Frontal cortex (tissue), 4 donors: ENCODE results near the gene YWHAE. TPM values are rescaled to one million over a fixed set of nuclear protein-coding genes. Genes with fewer than 3 reads are reported as not detected.
"Not testable (repeated sequence)": the region's sequence is repeated elsewhere in the genome, so short reads cannot be mapped to it uniquely, and the experiment has no call there.

Experiments used
- DNase-seq, 2 donors: peaks; one replicate each; pipeline ENCODE4 v3.0.0; 2012; ENCODE audit warnings: low spot score in 2 of 2
- FAIRE-seq: peaks from 2 replicates; lab custom pipeline; 2012; peaks lifted over from hg19 to GRCh38; lab: Jason Lieb, UNC
- total RNA-seq: library from RNA; depleted of rRNA; stranded (reverse); fragments of >200 nt; gene quantifications from one replicate; pipeline ENCODE4 v1.2.3, GENCODE V29; 2014
- donor health status: control.
- donor health status: control.
- donor health status: control.

Gene YWHAE
- 597 TPM for total RNA-seq

DNA sequence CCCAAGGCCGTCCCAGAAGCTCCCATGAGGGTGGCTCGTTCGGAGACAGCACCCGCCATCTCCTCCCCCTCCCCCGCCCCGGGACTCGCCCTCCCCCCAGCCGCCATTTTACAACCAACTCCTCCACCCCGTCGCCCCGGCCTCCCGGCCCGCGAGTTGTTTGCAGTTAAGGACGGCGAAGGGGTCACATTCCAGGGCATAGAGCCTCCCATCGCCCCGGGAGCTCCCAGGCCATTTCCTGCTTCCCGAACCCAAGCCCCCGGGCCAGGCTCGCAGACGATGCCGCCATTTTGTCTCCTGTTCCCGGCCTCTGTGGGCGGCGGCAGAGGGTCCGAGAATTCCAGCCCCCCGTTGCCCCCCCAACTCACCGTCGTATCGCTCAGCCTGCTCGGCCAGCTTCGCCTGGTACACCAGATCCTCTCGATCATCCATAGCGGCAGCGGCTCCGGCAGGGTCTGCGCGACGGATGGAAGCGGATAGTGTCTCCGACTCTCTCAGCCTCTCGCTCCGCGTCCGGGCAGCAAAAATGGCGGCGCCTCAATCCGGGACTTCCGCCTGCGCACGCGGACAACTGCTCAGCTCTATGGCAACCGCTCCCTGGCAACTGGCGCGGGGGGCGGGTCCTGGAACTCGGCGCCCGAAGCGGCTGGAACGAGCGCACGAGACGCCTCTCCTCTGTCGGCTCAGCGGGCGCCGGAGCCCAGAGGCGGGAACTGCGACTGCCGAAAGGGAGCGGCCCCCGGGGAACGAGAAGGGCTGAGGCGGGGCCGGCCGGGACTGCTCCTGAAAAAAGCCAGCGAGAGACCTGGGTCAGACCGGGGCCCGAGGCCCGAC is at the start of gene YWHAE:
Gene YWHAE, minus strand, starts transcription at position 544 of the 834 bp plus-strand sequence. Its CDS starts 112 bp downstream, at position 432.
- FAIRE-seq = no peak
- DNase-seq = peak; percentile 94 to 96

DNA sequence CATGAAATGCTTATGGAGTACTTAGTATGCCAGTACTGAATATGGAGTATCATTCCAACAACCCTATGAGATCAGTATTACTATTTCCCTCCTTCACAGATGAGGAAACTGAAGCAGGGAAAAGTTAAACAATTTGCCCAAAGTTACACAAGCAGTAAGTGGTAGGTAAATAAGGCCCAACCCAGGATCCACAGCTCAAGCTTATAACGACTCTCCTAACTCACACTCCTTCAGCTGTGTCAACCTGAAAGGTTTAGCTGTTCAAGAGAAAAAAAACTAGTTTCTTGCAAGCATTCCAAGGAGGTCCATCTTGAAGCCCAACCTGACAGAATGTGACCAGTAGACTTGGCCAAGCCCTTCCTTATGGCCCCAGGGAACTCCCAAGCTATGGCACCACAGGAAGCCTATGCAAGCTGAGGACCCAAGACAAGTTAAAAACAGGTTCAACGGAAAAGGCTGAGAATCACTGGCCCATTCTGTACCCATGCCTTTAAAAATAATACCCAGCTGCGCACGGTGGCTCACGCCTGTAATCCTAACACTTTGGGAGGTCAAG is 49.5 kb upstream of the YWHAE start:
- DNase-seq (no peak), FAIRE-seq (no peak)

DNA sequence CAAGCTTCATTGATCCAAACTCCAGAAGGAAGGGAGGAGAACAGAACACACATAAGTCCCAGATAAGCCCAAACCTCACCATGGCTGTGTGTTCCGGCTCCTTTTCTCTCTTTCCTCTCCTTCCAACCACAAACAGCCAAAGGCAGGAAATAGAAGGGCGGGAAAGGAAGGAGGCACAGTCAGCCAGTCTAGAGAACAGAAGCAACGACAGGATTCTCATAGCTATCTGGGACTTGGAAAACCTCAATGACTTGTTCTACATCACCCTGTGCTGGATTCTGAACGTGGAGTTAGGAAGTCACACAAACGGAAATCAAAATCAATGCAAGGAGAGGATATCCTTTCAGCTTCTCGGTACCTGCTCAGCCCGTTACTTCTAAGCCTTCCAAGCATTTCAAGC is 47.0 kb upstream of the YWHAE start:
- no peak for DNase-seq
- FAIRE-seq = no peak

DNA sequence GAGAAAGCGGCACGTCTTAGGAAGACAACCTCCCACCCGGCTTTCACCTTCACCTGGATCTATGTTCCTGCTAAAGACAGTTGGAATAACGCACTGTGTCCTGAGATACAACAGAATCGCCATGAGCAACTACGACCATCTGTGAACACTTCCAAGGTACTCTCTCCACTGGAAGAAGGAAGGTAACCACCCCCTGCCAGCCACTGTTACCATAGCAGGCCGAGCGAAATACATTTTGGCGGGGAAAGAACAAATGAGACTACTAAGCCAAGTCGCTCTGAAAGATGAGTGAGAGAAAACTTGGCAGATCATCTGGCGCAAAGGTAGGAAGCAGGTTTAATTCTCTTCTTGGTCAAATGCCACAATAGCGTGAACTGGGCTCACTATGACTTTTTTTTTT is 46.2 kb upstream of the YWHAE start:
- DNase-seq (no peak), FAIRE-seq (no peak)

DNA sequence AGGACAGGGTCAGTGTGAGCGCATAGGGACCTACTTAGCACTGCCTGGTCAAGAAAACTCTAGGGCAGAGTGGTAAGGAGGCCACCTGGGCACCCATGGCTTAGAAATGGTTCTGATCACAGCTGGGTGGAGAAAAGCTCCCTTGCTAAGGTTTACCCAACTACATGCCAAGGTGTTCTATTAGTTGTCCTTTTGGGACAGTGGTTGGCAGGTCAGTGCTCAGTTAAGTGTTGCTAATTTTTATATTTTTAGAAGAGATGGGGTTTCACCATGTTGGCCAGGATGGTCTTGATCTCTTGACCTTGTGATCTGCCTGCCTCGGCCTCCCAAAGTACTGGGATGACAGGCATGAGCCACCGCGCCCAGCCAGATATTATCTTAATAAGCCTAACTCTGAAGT is 45.7 kb upstream of the YWHAE start:
- DNase-seq, FAIRE-seq: not testable (repeated sequence)

DNA sequence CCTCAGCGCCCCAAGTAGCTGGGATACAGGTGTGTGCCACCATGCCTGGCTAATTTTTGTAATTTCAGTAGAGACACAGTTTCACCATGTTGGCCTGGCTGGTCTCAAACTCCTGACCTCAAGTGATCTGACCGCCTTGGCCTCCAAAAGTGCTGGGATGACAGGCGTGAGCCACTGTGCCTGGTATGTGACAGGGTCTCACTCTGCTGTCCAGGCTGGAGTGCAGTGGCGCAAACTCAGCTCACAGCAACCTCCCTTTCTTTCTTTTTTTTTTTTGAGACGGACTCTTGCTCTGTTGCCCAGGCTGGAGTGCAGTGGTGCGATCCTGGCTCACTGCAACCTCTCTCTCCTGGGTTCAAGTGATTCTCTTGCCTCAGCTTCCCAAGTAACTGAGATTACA is 42.7 kb upstream of the YWHAE start:
- not testable (repeated sequence) for DNase-seq, FAIRE-seq

DNA sequence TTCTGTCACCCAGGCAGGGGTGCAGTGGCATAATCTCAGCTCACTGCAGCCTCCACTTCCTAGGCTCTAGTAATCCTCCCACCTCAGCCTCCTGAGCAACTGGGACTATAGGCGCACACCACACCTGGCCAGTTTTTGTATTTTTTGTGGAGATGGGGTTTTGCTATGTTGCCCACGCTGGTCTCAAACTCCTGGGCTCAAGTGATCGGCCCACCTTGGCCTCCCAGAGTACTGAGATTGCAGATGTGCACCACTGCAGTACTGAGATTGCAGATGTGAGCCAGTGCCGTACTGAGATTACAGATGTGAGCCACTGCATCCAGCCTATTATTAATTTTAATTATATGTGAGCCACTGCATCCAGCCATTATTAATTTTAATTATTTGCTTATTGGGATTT is 42.2 kb upstream of the YWHAE start:
- DNase-seq = no peak
- no peak for FAIRE-seq

DNA sequence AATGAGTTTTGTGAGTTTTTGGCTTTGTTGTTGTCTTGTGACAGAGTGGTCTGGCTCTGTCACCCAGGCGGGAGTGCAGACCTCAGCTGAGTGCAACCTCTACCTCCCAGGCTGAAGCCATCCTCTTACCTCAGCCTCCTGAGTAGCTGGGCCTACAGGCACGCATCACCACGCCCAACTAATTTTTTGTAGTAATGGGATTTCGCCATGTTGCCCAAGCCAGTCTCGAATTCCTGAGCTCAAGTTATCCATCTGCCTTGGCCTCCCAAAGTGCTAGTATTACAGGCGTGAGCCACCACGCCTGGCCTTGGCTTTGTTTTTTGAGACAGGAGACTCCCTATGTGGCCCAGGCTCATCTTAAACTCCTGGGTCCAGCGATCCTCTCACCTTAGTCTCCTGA is 40.9 kb upstream of the YWHAE start:
- no peak for FAIRE-seq
- DNase-seq = no peak

DNA sequence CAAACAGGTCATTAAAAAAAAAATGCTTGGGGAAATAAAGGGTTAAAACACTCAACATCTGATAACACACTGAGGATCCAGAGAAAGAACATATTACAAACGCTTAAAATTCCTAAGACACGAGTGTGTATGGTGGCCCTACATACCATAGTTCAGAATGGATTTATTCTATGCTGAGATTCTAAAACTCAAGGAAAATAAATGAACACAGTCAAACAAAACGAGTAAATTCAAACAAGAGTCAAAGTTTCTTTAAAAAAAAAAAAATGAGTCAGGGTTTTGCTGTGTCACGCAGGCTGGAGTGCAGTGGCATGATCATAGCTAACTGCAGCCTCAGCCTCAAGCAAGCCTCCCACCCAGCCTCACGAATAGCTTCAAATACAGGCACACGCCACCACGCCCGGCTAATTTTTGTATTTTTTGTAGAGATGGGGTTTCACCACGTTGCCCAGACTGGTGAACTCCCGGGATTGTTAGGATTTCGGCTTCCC is 38.6 kb upstream of the YWHAE start:
- DNase-seq = no peak
- FAIRE-seq = no peak

DNA sequence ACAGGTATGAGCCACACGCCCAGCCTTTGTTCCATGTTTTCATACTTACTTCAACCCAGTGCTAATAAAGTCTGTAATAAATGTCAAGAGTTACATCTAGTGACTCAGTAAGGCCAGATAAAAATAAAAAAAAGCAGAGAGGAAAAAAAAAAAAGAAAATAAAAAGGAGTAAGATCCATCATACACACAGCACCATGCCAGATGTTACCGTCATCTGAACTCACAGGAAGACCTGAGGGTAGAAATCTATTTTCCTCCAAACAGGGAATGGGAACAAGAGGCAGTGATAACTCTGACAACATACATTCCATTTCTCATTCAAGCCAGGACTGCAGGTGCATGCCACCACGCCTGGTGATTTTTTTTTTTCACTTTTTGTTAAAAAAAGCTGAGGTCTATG is 35.3 kb upstream of the YWHAE start:
- DNase-seq (no peak), FAIRE-seq (no peak)

DNA sequence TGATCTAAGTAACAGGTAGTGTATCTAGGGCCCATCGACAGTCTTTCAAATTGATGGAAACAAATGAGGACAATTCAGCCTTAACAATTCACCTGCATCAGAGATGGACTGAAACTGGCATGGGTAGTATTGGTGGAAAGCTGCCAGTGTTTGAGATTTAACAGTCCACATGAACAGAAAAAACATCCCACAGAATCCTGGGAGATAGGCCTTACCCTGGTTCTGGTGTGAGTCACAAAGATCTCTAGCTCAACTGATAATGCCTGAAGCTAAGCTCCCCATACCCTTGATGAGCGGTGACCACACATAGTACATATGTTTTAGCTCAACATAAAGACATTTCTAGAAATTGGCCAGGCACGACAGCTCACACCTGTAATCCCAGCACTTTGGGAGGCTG is 34.1 kb upstream of the YWHAE start:
- DNase-seq (no peak), FAIRE-seq (no peak)

DNA sequence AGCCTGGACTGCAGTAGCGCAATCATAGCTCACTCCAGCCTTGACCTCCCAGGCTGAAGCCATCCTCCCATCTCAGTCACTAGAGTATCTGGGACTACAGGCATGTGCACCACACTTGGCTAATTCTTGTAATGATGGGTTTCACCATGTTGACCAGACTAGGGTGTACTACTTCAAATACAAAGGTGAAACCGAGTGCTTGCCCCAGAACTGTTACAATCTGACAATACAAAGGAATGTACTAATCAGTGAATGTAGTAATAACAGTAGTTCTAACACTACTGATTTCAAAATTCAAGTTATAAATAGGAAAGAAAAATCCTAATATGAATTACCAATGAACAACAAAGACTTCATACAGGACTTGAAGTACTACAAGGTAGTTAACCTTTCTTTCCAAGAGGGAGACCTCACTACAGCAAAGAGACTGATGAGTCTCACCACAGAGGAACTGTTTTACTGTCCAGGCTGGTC is 31.6 kb upstream of the YWHAE start:
- FAIRE-seq (no peak), DNase-seq (no peak)

DNA sequence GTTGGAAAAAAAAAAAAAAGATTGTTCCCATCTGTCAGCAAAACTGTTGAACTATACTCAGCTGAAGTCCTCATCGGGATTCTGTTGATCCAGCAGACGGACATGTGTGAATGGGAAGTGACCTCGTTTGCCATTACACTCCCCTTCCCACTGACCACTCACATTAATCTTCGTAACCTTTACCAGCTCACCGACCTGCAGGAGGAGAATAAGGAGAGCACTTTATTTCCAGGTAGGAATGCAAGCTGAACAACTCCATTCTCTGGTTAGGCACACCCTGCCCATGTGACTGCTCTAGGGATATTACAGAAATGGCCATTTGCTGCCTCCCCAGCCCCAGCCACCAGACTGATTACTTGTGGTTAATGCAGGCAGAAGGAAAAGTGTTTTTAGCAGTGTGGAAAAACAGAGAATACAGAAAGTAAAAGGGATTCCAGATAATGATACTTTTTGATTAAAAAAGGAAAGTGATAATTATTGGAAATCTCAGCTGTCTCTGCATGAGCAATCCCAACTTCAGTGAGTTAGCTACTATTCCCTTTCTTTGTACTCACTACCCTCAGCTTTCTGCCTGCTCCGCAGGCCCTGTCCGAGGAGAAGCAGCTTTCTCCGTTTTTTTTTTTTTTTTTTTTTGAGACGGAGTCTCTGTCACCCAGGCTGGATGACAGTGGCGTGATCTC is 23.6 kb upstream of the YWHAE start:
- DNase-seq (no peak), FAIRE-seq (no peak)

DNA sequence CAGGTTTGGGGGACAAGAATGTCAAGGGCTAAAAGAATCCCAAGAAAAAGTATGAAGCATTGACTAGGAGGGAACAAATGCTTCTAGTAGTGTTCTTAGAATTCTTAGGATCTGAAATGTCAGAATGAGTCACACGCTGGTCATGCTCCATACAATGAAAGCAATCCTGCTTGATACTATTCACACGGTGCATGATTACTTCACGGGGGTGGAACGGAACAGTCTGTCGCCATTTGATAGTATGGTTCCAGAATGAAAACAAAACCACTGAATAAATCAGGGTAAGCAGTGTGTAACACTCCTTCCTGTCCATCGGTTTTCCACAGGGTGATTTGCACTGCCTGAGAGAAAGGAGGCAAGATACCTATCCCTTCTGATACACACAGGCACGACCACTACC is 22.9 kb upstream of the YWHAE start:
- FAIRE-seq (no peak), DNase-seq (no peak)

DNA sequence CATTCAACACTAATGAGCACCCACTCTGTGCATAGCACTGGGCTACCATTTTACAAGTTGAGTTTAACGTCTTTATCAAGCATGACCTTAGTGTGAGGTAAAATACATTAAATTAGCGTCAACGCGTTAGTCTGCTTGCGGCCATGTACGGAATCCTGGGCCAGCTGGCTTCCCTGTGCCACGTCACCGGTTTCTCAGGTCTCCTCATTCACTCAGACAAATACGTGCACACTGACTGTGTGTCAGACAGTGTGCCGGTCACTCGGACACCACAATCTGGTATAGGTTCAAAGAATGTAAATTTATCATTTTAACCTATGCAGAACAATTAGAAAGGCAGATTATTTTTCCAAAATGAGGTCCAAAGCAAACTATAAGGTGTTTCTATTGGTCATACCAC is 21.4 kb upstream of the YWHAE start:
- FAIRE-seq (no peak), DNase-seq (no peak)

DNA sequence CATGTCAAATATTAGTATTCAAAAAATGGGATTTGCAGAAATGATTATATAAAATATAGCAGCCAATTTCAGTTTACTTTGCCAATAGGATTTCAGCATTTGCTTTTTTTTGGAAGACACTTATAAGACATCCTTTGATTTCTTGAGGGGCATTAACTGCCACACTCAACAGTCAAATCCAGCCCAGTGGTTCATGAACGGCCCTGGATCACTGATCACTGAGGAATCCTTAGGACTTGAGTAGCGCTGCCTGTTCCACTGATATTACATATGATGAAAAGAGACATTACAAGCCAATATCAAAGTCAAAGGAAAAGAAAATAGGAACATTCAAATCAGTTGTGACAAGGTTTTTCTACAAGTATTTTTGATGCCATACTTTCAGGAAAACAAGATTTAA is 21.0 kb upstream of the YWHAE start:
- DNase-seq (no peak), FAIRE-seq (no peak)

DNA sequence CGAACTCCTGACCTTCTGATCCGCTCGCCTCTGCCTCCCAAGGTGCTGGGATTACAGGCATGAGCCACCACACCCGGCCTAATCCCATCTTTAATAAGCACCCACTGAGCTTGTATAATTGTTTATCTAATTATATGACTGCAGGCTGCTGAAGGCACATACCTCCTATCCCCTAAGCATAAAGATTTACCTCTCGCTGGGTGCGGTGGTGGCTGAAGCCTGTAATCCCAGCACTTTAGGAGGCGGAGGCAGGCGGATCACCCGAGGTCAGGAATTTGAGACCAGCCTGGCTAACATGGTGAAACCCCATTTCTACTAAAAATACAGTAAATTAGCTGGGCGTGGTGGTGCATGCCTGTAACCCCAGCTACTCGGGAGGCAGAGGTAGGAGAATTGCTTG is 20.1 kb upstream of the YWHAE start:
- FAIRE-seq = no peak
- no peak for DNase-seq

DNA sequence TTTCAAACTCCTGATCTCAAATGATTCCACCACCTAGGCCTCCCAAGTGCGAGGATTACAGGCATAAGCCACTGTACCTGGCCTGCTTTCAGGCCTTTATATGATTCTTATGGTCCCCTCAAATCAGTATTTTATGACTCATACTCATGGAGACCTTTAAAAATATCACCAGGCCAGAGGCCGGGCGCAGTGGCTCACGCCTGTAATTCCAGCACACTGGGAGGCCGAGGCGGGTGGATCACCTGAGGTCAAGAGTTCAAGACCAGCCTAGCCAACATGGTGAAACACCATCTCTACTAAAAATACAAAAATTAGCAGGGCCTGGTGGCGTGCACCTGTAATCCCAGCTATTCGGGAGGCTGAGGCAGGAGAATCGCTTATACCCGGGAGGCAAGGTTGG is 18.5 kb upstream of the YWHAE start:
- FAIRE-seq = not testable (repeated sequence)

DNA sequence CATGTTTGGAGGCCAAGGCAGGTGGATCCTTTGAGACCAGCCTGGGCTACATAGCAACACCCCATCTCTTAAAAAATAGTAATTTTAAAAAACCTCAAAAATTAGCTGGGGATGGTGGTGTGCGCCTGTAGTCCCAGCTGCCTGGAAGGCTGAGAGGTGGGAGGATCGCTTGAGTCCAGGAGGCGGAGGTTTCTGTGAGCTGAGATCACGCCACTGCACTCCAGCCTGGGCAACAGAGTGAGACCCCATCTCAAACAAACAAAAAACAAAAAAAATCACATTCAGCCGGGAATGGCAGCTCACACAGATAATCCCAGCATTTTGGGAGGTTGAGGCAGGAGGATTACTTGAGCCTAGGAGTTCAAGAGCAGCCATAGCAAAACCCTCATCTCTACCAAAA is 16.4 kb upstream of the YWHAE start:
- FAIRE-seq = no peak
- no peak for DNase-seq

More for the DNA sequence above, 18.5 kb upstream of the YWHAE start:
- DNase-seq = not testable (repeated sequence)

DNA sequence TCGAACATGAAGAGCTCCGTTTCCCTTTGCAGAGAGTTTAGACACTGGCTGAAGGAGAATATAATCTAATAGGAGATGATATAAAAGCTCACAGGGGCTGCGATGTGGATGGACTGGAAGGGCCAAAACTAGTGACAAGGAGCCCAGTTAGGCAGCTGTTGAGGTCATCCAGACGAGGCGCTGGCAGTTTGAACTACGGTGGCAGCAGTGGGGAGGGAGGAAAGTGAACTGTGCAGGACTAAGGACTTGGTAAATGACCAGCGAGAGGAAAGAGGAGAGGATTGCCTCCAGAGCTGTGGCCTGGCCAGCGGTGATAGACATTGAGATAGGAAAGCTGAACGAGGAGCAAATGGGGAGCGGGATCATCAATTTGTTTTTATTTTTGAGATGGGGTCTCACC is 14.6 kb upstream of the YWHAE start:
- FAIRE-seq (no peak), DNase-seq (no peak)
